HG02970 (cell line): ENCODE data around the gene GALK2.

Experiments used
- ATAC-seq: cut with Tn5 transposase; IDR thresholded peaks from one replicate; pipeline ENCODE4 v1.9.1; 2021; ENCODE audit warnings: mild to moderate bottlenecking, moderate library complexity, moderate number of reproducible peaks; ENCODE audit not compliant: unreplicated experiment, low FRiP score

GALK2 gene

DNA sequence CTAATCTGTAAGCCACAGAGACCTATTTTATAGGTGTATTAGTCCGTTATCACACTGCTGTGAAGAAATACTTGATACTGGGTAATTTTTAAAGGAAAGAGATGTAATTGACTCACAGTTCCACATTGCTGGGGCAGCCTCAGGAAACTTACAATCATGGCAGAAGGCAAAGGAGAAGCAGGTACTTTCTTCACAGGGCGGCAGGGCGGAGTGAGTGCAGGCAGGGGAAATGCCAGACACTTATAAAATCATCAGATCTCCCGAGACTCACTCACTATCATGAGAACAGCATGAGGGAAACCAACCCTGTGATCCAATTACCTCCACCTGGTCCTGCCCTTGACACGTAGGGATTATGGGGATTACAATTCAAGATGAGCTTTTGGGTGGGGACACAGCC is 108.7 kb downstream of the GALK2 start:
- no peak for ATAC-seq

DNA sequence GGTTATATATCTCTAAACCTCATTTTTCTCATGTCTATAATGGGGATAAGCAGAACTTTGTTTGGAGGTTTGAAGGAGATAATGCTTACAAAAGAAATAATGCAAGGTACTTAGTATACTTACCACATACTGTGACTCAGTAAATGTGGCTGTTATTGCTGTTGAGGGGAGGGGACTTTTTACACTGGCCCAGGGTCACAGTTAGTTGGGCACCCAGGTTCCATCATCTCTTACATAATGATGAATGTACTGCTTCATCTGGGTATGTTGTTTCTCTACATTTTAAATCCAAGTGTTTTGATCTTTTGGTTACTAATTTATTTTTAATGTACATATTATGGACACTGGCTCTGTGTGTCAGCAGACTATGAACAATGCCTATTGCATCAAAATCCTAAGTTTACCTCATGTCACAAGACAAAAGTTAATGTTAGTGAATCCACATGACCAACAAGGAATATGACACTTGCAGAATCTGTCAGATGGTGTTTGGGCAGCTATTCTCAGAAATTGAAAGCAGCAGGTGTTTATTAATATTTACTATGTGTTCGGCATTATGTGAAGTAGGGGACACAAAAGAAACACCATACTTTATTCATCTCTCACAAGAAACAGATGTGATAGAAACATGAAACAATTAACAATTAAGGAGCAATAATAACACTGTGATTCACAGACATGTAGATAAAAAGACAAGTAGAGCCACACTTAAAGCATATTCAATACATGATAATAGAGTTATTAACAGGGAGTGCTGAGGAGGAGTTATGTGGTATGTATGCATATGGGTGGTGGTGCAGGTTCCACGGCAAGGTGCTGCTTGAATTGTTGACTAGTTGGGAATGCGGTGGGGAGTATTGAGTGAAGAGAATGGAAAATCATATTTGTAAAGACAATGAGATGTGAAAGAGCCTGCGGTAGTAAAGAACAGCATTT is 109.7 kb downstream of the GALK2 start:
- ATAC-seq = no peak

- no peak for ATAC-seq
These were observed 112.3 kb downstream of the GALK2 start for GRCh38 chr15:49282366-49282765.

- ATAC-seq = no peak
These were observed 116.8 kb downstream of the GALK2 start for GRCh38 chr15:49286649-49287404.

DNA sequence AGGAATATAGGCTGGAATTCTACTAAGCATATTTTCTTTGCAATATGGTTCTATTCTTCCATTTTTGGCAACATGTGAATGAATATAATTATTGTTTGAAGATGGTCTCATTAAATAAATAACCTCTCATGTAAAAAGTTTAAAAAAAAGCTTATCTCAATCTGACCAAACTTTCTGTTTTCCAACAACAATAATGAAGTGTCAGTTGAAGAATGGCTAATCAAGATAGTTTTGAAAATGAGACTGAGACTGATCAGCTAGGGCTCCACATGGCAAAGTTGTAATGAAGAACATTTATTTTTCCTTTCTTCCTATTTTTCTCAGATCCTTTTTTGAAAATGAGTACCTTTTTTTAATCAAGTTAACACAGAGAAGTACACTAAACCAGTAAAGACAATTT is 117.4 kb downstream of the GALK2 start:
- ATAC-seq = no peak

- no peak for ATAC-seq
These were observed 118.3 kb downstream of the GALK2 start for GRCh38 chr15:49288391-49288790.

GRCh38 chr15:49290191-49290590 is 120.1 kb downstream of the GALK2 start:
- no peak for ATAC-seq

DNA sequence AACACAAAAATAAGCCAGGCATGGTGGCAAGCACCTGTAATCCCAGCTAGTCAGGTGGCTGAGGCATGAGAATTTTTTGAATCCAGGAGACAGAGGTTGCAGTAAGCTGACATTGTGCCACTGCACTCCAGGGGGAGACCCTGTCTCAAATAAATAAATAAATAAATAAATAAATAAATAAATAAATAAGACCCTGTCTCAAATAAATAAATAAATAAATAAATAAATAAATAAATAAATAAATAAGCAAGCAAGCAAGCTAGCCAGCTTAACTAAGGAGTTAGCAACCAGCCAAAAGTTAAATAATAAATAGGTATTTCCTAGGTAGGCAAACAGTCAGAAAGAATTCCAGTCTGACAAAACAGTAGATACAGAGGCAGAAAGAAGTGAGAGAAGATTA is 123.9 kb downstream of the GALK2 start:
- no peak for ATAC-seq

DNA sequence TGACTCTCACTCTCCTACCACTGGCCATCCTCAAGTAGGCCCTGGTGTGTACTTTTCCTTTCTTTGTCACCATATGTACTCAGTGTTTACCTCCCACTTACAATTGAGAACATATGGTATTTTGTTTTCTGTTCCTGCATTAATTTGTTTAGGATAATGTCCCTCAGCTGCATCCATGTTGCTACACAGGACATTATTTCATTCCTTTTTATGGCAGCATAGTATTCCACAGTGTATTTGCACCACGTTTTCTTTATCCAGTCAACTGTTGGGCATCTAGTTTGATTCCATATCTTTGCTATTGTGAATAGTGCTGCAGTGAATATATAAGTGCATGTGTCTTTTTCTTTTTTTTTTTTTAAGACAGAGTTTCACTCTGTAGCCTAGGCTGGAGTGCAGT is 126.2 kb downstream of the GALK2 start:
- ATAC-seq = no peak

GRCh38 chr15:49297584-49297983 is 127.5 kb downstream of the GALK2 start:
- ATAC-seq = no peak

GRCh38 chr15:49300856-49301255 is 130.8 kb downstream of the GALK2 start:
- ATAC-seq = no peak

DNA sequence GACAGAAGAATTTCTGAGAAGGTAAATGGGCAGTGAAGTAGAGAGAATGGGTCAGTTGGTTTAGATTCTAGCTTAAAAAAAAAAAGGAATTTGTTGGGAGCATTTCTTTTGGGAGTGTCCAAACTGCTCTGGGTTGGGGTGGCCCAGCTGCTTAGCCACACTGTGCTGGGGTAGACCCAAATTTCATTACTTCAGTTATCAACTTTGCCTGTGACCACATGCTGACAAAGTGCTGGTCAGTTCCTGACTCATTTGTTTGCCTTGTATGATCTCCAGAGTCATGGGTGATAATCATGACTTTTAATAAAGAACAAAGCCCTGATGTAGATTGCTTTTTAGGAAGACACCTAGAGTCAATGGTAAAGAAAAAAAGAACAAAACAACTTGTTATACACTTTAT is 131.5 kb downstream of the GALK2 start:
- ATAC-seq = no peak

DNA sequence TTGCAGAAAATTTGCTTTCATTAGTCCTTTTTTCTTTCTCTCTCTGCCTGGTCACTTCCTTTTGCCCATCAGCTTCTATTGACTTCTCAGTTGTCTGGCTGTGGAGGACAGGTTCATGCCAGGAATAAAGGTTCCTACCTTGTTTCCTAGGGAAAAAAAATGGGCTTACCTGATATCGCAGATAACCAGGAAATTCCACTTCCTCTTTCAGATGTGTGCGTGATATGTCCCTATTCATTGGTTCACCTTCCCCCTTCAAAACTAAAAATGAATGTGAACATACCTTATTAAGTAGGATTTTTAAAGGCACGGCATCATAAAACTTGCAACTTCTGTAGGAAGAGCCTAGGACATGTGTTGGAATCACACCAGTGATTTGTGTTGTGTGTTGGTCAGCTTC is 133.0 kb downstream of the GALK2 start:
- ATAC-seq = no peak

- no peak for ATAC-seq
These were observed 136.5 kb downstream of the GALK2 start for GRCh38 chr15:49306551-49306950.

GRCh38 chr15:49308686-49309085 is 138.6 kb downstream of the GALK2 start:
- ATAC-seq = no peak

DNA sequence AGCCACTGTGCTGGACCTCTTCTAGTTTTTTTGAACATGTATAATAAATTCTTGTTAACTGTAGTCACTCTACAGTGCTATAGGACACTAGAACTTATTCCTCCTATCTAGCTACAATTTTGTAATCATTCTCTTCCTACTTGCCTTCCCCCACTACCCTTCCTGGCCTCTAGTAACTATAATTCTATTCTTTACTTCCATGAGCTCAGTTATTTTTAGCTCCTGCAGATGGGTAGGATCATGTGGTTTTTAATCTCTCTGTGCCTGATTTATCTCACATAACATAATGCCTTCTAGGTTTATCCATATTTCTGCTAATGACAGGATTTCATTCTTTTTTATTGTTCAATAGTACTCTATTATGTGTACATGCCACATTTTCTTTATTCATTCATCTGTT is 139.8 kb downstream of the GALK2 start:
- ATAC-seq = no peak

GRCh38 chr15:49313650-49314049 is 143.6 kb downstream of the GALK2 start:
- ATAC-seq = no peak

DNA sequence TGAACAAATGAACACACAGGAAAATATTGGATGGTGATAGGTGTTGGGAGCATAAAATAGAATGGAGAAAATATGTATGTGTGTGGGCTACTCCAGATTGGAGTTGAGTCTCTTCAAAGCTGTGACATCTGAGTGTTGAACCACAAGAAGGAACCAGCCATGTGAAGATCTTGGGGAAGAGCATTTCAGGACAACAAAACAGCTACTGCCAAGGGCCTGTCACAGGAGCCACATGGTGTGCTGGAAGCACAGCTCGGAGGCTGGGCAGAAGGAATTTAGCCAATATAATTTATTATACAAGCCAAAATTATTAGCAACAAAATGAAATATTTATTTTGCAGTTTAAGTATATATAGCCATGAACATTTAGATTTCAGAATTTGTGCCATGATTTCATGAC is 144.7 kb downstream of the GALK2 start:
- ATAC-seq = no peak

DNA sequence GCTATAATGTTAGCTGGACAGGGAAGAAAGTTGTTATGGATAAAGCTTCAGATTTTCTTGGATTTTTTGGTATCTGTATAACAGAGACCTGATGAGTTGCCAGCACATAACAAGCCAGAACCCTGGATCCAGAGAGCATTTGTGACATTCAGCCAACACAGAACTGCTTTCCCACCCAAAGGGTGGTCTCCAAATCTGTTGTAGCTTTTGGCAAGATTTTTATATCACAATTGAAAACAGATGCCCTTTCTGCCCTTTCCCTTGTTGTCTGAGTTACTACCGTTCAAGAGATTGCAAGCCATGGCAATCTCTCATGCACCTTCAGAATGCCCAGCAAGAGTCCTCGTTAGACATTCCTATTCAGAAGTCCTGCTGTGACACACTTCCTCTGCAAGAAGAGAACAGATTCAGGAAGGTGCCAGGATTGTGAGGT is 145.4 kb downstream of the GALK2 start:
- no peak for ATAC-seq

- no peak for ATAC-seq
These were observed 150.3 kb downstream of the GALK2 start for GRCh38 chr15:49320351-49320750.

- no peak for ATAC-seq
These were observed 153.2 kb downstream of the GALK2 start for GRCh38 chr15:49323207-49323606.

DNA sequence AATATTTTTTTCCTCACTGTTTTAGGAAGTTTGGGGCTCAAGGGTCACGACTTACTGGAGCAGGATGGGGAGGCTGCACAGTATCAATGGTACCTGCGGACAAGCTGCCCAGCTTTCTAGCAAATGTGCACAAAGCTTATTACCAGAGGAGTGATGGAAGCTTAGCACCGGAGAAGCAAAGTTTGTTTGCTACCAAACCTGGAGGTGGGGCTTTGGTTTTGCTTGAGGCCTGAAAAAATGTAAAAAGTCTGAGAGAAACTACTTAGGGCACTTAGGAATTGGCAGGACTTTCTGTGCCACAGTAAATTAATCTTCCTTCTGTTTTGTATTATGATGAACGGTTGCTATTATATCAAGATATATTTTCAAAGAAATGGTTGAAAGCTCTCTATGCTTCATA is 157.9 kb downstream of the GALK2 start:
- ATAC-seq = no peak
